ENCODE results near the gene MC5R. TPM values are rescaled to one million over a fixed set of nuclear protein-coding genes. Genes with fewer than 3 reads are reported as not detected.
"Not testable (repeated sequence)": the region's sequence is repeated elsewhere in the genome, so short reads cannot be mapped to it uniquely, and the experiment has no call there.

Gene MC5R
- total RNA-seq, 1 donor from 2014 or later, result not detected

GRCh38 chr18:13834496-13835015, 10.6 kb downstream of the MC5R start:
- intact Hi-C loops (cut with DNase I), result no loop called here
- DNase-seq (no peak), ATAC-seq (ENCODE audit: poor library complexity) (no peak)

GRCh38 chr18:13835202-13835601, 11.3 kb downstream of the MC5R start:
- intact Hi-C loops (cut with DNase I), result no loop called here
- no peak for DNase-seq

GRCh38 chr18:13836559-13836958, 12.6 kb downstream of the MC5R start:
- intact Hi-C loops (cut with DNase I), result no loop called here
- DNase-seq (no peak), ATAC-seq (ENCODE audit: poor library complexity) (no peak)

More at GRCh38 chr18:13835202-13835601, 11.3 kb downstream of the MC5R start:
- no peak for ATAC-seq (ENCODE audit: poor library complexity)

GRCh38 chr18:13849791-13850190, 25.8 kb downstream of the MC5R start:
- ATAC-seq (ENCODE audit: poor library complexity) (no peak), DNase-seq (no peak)
- intact Hi-C loops (cut with DNase I), result loop anchor here (10.0 kb wide), 1 partner anchor 45 kb away; no protein-coding TSS in a partner anchor

GRCh38 chr18:13862898-13863297, 38.9 kb downstream of the MC5R start:
- intact Hi-C loops (cut with DNase I); DNase-seq; ATAC-seq (ENCODE audit: poor library complexity): not testable (repeated sequence)

GRCh38 chr18:13868501-13869271, 44.7 kb downstream of the MC5R start:
- ATAC-seq (ENCODE audit: poor library complexity) (no peak), DNase-seq (no peak)
- intact Hi-C loops (cut with DNase I), result no loop called here

GRCh38 chr18:13871701-13872100, 47.8 kb downstream of the MC5R start:
- intact Hi-C loops (cut with DNase I), result no loop called here
- ATAC-seq (ENCODE audit: poor library complexity), result no peak
- no peak for DNase-seq

GRCh38 chr18:13872373-13872772, 48.4 kb downstream of the MC5R start:
- DNase-seq, result no peak
- no peak for ATAC-seq (ENCODE audit: poor library complexity)
- intact Hi-C loops (cut with DNase I), result no loop called here

GRCh38 chr18:13872932-13873331, 49.0 kb downstream of the MC5R start:
- intact Hi-C loops (cut with DNase I), result no loop called here
- ATAC-seq (ENCODE audit: poor library complexity), result no peak
- DNase-seq, result no peak

- DNase-seq (no peak), ATAC-seq (ENCODE audit: poor library complexity) (no peak)
- intact Hi-C loops (cut with DNase I), result no loop called here
Observed at GRCh38 chr18:13874558-13874957, 50.6 kb downstream of the MC5R start.

Other genes with a start within 250 kb of the MC5R start
- gene FAM210A, start 97.6 kb upstream of the MC5R start, total RNA-seq, result 62.1 TPM
- 21.4 TPM for gene RNMT, start 97.5 kb upstream of the MC5R start, total RNA-seq
- not detected for gene MC2R, start 91.4 kb downstream of the MC5R start, total RNA-seq